HEK293 (cell line): ENCODE measurements around the gene UBA1.

Experiments
- ATF2 ChIP-seq: fragments of 450-650 bp; formaldehyde crosslinking; IDR thresholded peaks from 2 replicates; pipeline ENCODE4 v1.5.1; 2016; ENCODE audit warnings: missing biosample characterization, missing genetic modification characterization, low read depth
- BCL11B ChIP-seq: fragments of 450-650 bp; formaldehyde crosslinking; IDR thresholded peaks from 2 replicates; pipeline ENCODE4 v1.5.1; 2016; ENCODE audit warnings: low read depth, missing biosample characterization, missing genetic modification characterization
- GFI1B ChIP-seq: fragments of 450-650 bp; formaldehyde crosslinking; IDR thresholded peaks from 2 replicates; pipeline ENCODE4 v1.5.1; 2016; ENCODE audit warnings: missing biosample characterization, missing genetic modification characterization
- HIC1 ChIP-seq: fragments of 450-650 bp; formaldehyde crosslinking; IDR thresholded peaks from 2 replicates; pipeline ENCODE4 v1.5.1; 2016; ENCODE audit warnings: missing biosample characterization, missing genetic modification characterization
- PRDM10 ChIP-seq: fragments of 450-650 bp; formaldehyde crosslinking; IDR thresholded peaks from 2 replicates; pipeline ENCODE4 v1.5.1; 2016; ENCODE audit warnings: missing biosample characterization, missing genetic modification characterization
- SCRT2 ChIP-seq: fragments of 450-650 bp; formaldehyde crosslinking; IDR thresholded peaks from 2 replicates; pipeline ENCODE4 v1.5.1; 2016; ENCODE audit warnings: missing biosample characterization, missing genetic modification characterization
- ZBTB10 ChIP-seq: fragments of 450-650 bp; formaldehyde crosslinking; IDR thresholded peaks from 2 replicates; pipeline ENCODE4 v1.5.1; 2016; ENCODE audit warnings: missing biosample characterization, missing genetic modification characterization
- ZBTB11 ChIP-seq: fragments of 450-650 bp; formaldehyde crosslinking; conservative IDR thresholded peaks from 2 replicates; pipeline ENCODE4 v1.5.1; 2016; ENCODE audit warnings: low read depth, missing biosample characterization, missing genetic modification characterization
- ZBTB17 ChIP-seq: fragments of 450-650 bp; formaldehyde crosslinking; IDR thresholded peaks from 2 replicates; pipeline ENCODE4 v1.5.1; 2016; ENCODE audit warnings: missing biosample characterization, missing genetic modification characterization
- ZBTB20 ChIP-seq: fragments of 450-650 bp; formaldehyde crosslinking; IDR thresholded peaks from 2 replicates; pipeline ENCODE4 v1.5.1; 2016; ENCODE audit warnings: missing biosample characterization, missing genetic modification characterization
- ZBTB26 ChIP-seq: fragments of 450-650 bp; formaldehyde crosslinking; optimal IDR thresholded peaks from 2 replicates; pipeline ENCODE3; 2016; ENCODE audit warnings: missing biosample characterization, mild to moderate bottlenecking, missing genetic modification characterization
- ZFHX2 ChIP-seq: fragments of 450-650 bp; formaldehyde crosslinking; conservative IDR thresholded peaks from 2 replicates; pipeline ENCODE4 v1.5.1; 2016; ENCODE audit warnings: missing biosample characterization, missing genetic modification characterization
- ZNF112 ChIP-seq: fragments of 450-650 bp; formaldehyde crosslinking; IDR thresholded peaks from 2 replicates; pipeline ENCODE4 v1.5.0; 2017; ENCODE audit warnings: missing biosample characterization, missing genetic modification characterization
- ZNF2 ChIP-seq: fragments of 450-650 bp; formaldehyde crosslinking; IDR thresholded peaks from 2 replicates; pipeline ENCODE4 v1.5.1; 2016; ENCODE audit warnings: missing biosample characterization, missing genetic modification characterization
- ZNF23 ChIP-seq: fragments of 450-650 bp; formaldehyde crosslinking; IDR thresholded peaks from 2 replicates; pipeline ENCODE4 v1.5.1; 2016; ENCODE audit warnings: missing biosample characterization, missing genetic modification characterization, borderline replicate concordance
- ZNF24 ChIP-seq: fragments of 450-650 bp; formaldehyde crosslinking; IDR thresholded peaks from 2 replicates; pipeline ENCODE4 v1.5.1; 2016; ENCODE audit warnings: missing biosample characterization, missing genetic modification characterization
- ZNF341 ChIP-seq: fragments of 450-650 bp; formaldehyde crosslinking; IDR thresholded peaks from 2 replicates; pipeline ENCODE4; 2016; ENCODE audit warnings: low read depth, missing biosample characterization, missing genetic modification characterization
- ZNF521 ChIP-seq: fragments of 450-650 bp; formaldehyde crosslinking; IDR thresholded peaks from 2 replicates; pipeline ENCODE4 v1.5.1; 2017; ENCODE audit warnings: missing biosample characterization, mild to moderate bottlenecking, missing genetic modification characterization
- ZNF600 ChIP-seq: fragments of 450-650 bp; formaldehyde crosslinking; IDR thresholded peaks from 2 replicates; pipeline ENCODE4 v1.5.1; 2016; ENCODE audit warnings: missing biosample characterization, missing genetic modification characterization
- ZNF621 ChIP-seq: fragments of 450-650 bp; formaldehyde crosslinking; IDR thresholded peaks from 2 replicates; pipeline ENCODE4 v1.5.1; 2017; ENCODE audit warnings: missing biosample characterization, missing genetic modification characterization
- ZNF658 ChIP-seq: fragments of 450-650 bp; formaldehyde crosslinking; IDR thresholded peaks from 2 replicates; pipeline ENCODE4; 2016; ENCODE audit warnings: missing biosample characterization, missing genetic modification characterization
- ZSCAN23 ChIP-seq: fragments of 450-650 bp; formaldehyde crosslinking; IDR thresholded peaks from 2 replicates; pipeline ENCODE4 v1.5.1; 2016; ENCODE audit warnings: missing biosample characterization, missing genetic modification characterization
- TF ChIP-seq, protein P1 (sequence below): fragments of 450-650 bp; formaldehyde crosslinking; IDR thresholded peaks from 2 replicates; pipeline ENCODE4 v1.5.1; 2016; ENCODE audit warnings: missing biosample characterization, missing genetic modification characterization

UBA1 gene

GRCh38 chrX:47190445-47191269, 3.0 kb upstream of the UBA1 start (continued):
- peak; percentile 52 for TF ChIP-seq ZBTB11
- TF ChIP-seq BCL11B = no peak
- no peak for TF ChIP-seq ZNF521 (tag by site-specific recombination)
- TF ChIP-seq HIC1 (tag by site-specific recombination) = peak; percentile 95
- TF ChIP-seq ZNF23 = no peak
- TF ChIP-seq SCRT2 = no peak
- TF ChIP-seq ZNF341 (tag by site-specific recombination) = peak; percentile 77
- TF ChIP-seq GFI1B = no peak
- TF ChIP-seq ZBTB17 = peak; percentile 86
- no peak for TF ChIP-seq ZNF658
- TF ChIP-seq ZNF24 (tag by site-specific recombination) = no peak
- TF ChIP-seq, protein P1, sequence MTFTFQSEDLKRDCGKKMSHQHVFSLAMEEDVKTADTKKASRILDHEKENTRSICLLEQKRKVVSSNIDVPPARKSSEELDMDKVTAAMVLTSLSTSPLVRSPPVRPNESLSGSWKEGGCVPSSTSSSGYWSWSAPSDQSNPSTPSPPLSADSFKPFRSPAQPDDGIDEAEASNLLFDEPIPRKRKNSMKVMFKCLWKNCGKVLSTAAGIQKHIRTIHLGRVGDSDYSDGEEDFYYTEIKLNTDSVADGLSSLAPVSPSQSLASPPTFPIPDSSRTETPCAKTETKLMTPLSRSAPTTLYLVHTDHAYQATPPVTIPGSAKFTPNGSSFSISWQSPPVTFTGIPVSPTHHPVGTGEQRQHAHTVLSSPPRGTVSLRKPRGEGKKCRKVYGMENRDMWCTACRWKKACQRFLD (tag by site-specific recombination) = no peak
- TF ChIP-seq ZFHX2 (tag by site-specific recombination) = 0 out of 2 replicates have a peak, but pooled peaks have one; percentile 11
- TF ChIP-seq ZNF621 (tag by site-specific recombination) = no peak
- TF ChIP-seq ZBTB10 (tag by site-specific recombination) = no peak; the same call in 1 of the 2 replicates
- no peak for TF ChIP-seq ZNF112
- peak; percentile 76 for TF ChIP-seq ZBTB20
- no peak for TF ChIP-seq ZSCAN23 (tag by site-specific recombination)
- TF ChIP-seq ZNF2 (tag by site-specific recombination) = peak; percentile 60; the same call in 1 of the 2 replicates
- TF ChIP-seq ATF2 (tag by site-specific recombination) = no peak
- peak; percentile 99 for TF ChIP-seq PRDM10 (tag by site-specific recombination)
- peak; percentile 71 for TF ChIP-seq ZNF600
- TF ChIP-seq ZBTB26 = peak; percentile 76
